Spleen (tissue), 13 donors: Measurements from ENCODE around the gene MFAP3L. TPM values are rescaled to one million over a fixed set of nuclear protein-coding genes. Genes with fewer than 3 reads are reported as not detected.

Experiments used
- DNase-seq: peaks from one replicate; pipeline ENCODE4 v3.0.0-alpha.2; 2020
- H3K27ac ChIP-seq, 8 donors: fragments of 200-600 bp; sonication (generic) in 7 of 8; 1 replicate in 4 of 8; 2 replicates in 4 of 8; pipeline versions ENCODE4 v1.5.0 to v1.8.0; 2016 to 2021; ENCODE audit warnings: inconsistent platforms in 4 of 8, mild to moderate bottlenecking in 4 of 8, moderate library complexity in 1 of 8
- H3K27me3 ChIP-seq, 7 donors: fragments of 200-600 bp; sonication (generic) in 6 of 7; replicated peaks in 1 of 7; 1 replicate in 4 of 7; 2 replicates in 3 of 7; pipeline versions ENCODE4 v1.5.0 to v1.8.0; 2016 to 2021; ENCODE audit warnings: inconsistent platforms in 3 of 7, mild to moderate bottlenecking in 1 of 7
- H3K36me3 ChIP-seq, 6 donors: fragments of 200-600 bp; sonication (generic) in 5 of 6; 1 replicate in 4 of 6; 2 replicates in 2 of 6; pipeline versions ENCODE4 v1.5.0 to v1.8.0; 2016 to 2021; ENCODE audit warnings: inconsistent platforms in 2 of 6
- H3K4me1 ChIP-seq, 6 donors: fragments of 200-600 bp; sonication (generic) in 5 of 6; 1 replicate in 3 of 6; 2 replicates in 3 of 6; pipeline versions ENCODE4 v1.5.0 to v1.8.0; 2016 to 2021; ENCODE audit warnings: inconsistent platforms in 3 of 6
- H3K4me3 ChIP-seq, 8 donors: fragments of 200-600 bp; sonication (generic) in 7 of 8; 1 replicate in 4 of 8; 2 replicates in 4 of 8; pipeline versions ENCODE4 v1.5.0 to v1.8.0; 2016 to 2021; ENCODE audit warnings: inconsistent platforms in 4 of 8, mild to moderate bottlenecking in 4 of 8, moderate library complexity in 2 of 8
- H3K9me3 ChIP-seq, 8 donors: fragments of 200-600 bp; sonication (generic) in 7 of 8; 1 replicate in 4 of 8; 2 replicates in 4 of 8; pipeline versions ENCODE4 v1.5.0 to v1.8.0; 2016 to 2021; ENCODE audit warnings: inconsistent platforms in 4 of 8
- CTCF ChIP-seq, 11 experiments: fragments of 200-600 bp in 7 of 11; fragments of 450-650 bp in 4 of 11; sonication (generic) in 4 of 11; IDR thresholded peaks in 8 of 11; conservative IDR thresholded peaks in 3 of 11; 1 replicate in 7 of 11; 2 replicates in 4 of 11; pipeline versions ENCODE4 v1.4.0 to v1.8.0; 2016 to 2021; ENCODE audit warnings: antibody characterized with exemption in 11 of 11, inconsistent platforms in 4 of 11, mild to moderate bottlenecking in 1 of 11
- POLR2A ChIP-seq, 3 donors: fragments of 450-650 bp; IDR thresholded peaks; one replicate each; pipeline ENCODE4 v1.5.1; 2017; ENCODE audit warnings: antibody characterized with exemption in 3 of 3, mild to moderate bottlenecking in 1 of 3
- POLR2AphosphoS5 ChIP-seq, 3 donors: sonication (generic); formaldehyde crosslinking; IDR thresholded peaks; one replicate each; pipeline ENCODE4 v1.5.1; 2017; ENCODE audit warnings: antibody characterized with exemption in 3 of 3
- WGBS, 5 donors: extraction: QIAGEN DNeasy Blood & Tissue Kit in 3 of 5; methylation state at CpG; one replicate each; pipeline versions ENCODE4 v1.1.5 to v1.1.7; 2013 to 2018; 5-methylcytosine and 5-hydroxymethylcytosine counted together
- intact Hi-C: fragments of 100-400 bp; cut with DNase I; formaldehyde crosslinking; loops from one replicate; pipeline ENCODE4 v1.15.0; 2023; ENCODE audit warnings: low total_unique reads
- long read RNA-seq, 2 donors: transcript quantifications; one replicate each; lab custom pipeline, GENCODE V29; 2026
- polyA plus RNA-seq, 3 donors: library from polyadenylated mRNA; stranded (reverse); fragments of 200-250 nt; gene quantifications; one replicate each; pipeline ENCODE4 v1.2.1, GENCODE V29; 2013
- total RNA-seq, 7 donors: library from RNA; depleted of rRNA in 3 of 7; stranded (reverse); fragments of >200 nt in 3 of 7; fragmentation: NEBNext Ultra II Directional in 4 of 7; extraction: Animal tissue kit (Norgen Biotek cat#: 25700) in 4 of 7; gene quantifications; one replicate each; pipeline versions ENCODE4 v1.1.0 to v1.2.1, GENCODE V29; 2016 to 2021
- donor health status: healthy with polysubstance abuse.
- donor health status: DM: no; HTN: no; CAD: no; lungs with moderate emphysema.
- donor health status: DM: no; HTN: no; CAD: no.
- donor health status: Bipolar disorder and iron deficiency.
- donor health status: healthy.
- donor health status: DM: no; HTN: no; CAD: no.
- donor health status: DM: yes; HTN: yes; CAD: no.

Gene MFAP3L
- total RNA-seq: 10 to 100 TPM in 1 of 7 donors, 1 to 10 TPM in 6; 3.8 to 14.3 (median 6.0) TPM
- under 1 TPM; 0.35 to 0.74 (median 0.50) TPM for polyA plus RNA-seq
- long read RNA-seq, donor 1, full-length matches to known transcripts: 2 of 2 reads
- long read RNA-seq, donor 1, partial matches to known transcripts: 0 of 2 reads
- long read RNA-seq, donor 1, other reads (novel, unspliced or antisense): 0 of 2 reads
- long read RNA-seq, donor 2, full-length matches to known transcripts: 2 of 2 reads
- long read RNA-seq, donor 2, partial matches to known transcripts: 0 of 2 reads
- long read RNA-seq, donor 2, other reads (novel, unspliced or antisense): 0 of 2 reads

GRCh38 chr4:170026253-170027021 is at the start of gene MFAP3L:
Gene MFAP3L, minus strand, starts transcription at chr4:170026395. Its CDS starts 20,518 bp downstream, at chr4:170005877.
- DNase-seq: peak; percentile 97
- Histone ChIP-seq H3K4me1 (peaks cover 0 to 18% (median 12%) of the 10 kb centered on the region in 6 donors), H3K36me3 (no peaks in the 10 kb centered on the region), H3K27ac (peak within 1 kb of the TSS; percentile 59 to 91 (median 88)), H3K9me3 (peaks cover 0 to 4% (median 0%) of the 10 kb centered on the region in 8 donors), H3K27me3 (peaks cover 0 to 30% (median 7%) of the 10 kb centered on the region in 7 donors), H3K4me3 (peak within 1 kb of the TSS; percentile 69 to 94 (median 81))
- TF ChIP-seq POLR2AphosphoS5 (IDR thresholded peaks at IDR 0.05) (peak; percentile 63 to 81 (median 79)), POLR2A (IDR thresholded peaks at IDR 0.05) (peak in 2 of 3 donors; percentile 41 to 43), CTCF (IDR thresholded peaks at IDR 0.05 in 8 of 11, conservative IDR thresholded peaks at IDR 0.05 in 3 of 11) (no peak)
- intact Hi-C loops: no loop called here
- WGBS, 5 donors: 0 to 1% (median 0%) methylated on average over 16 to 86 of the region's 86 CpGs

- WGBS, 5 donors: 89 to 96% (median 95%) methylated on average over 6 of the region's 6 CpGs
- DNase-seq: no peak
- no peak for TF ChIP-seq CTCF (IDR thresholded peaks at IDR 0.05 in 8 of 11, conservative IDR thresholded peaks at IDR 0.05 in 3 of 11)
- no peak for TF ChIP-seq POLR2A (IDR thresholded peaks at IDR 0.05)
- TF ChIP-seq POLR2AphosphoS5 (IDR thresholded peaks at IDR 0.05): no peak
- no peaks in the 10 kb centered on the region for H3K9me3 ChIP-seq
- no peaks in the 10 kb centered on the region for H3K27me3 ChIP-seq
- intact Hi-C loops: no loop called here
- no peak overlapping the region for H3K27ac ChIP-seq
- H3K4me3 ChIP-seq: no peak overlapping the region
- no peaks in the 10 kb centered on the region for H3K36me3 ChIP-seq
- H3K4me1 ChIP-seq: no peaks in the 10 kb centered on the region
These were observed 45.0 kb upstream of the MFAP3L start for GRCh38 chr4:170071196-170071595.

- no peak for TF ChIP-seq CTCF (IDR thresholded peaks at IDR 0.05 in 8 of 11, conservative IDR thresholded peaks at IDR 0.05 in 3 of 11)
- TF ChIP-seq POLR2A (IDR thresholded peaks at IDR 0.05): no peak
- no peak for TF ChIP-seq POLR2AphosphoS5 (IDR thresholded peaks at IDR 0.05)
These were observed 42.4 kb upstream of the MFAP3L start for GRCh38 chr4:170068438-170069128.

More at GRCh38 chr4:170068438-170069128, 42.4 kb upstream of the MFAP3L start:
- H3K36me3 ChIP-seq: no peaks in the 10 kb centered on the region
- no peak for DNase-seq
- WGBS, 5 donors: 90 to 95% (median 91%) methylated on average over 8 of the region's 8 CpGs
- H3K9me3 ChIP-seq: no peaks in the 10 kb centered on the region
- intact Hi-C loops: no loop called here
- H3K4me1 ChIP-seq: no peaks in the 10 kb centered on the region
- no peak overlapping the region for H3K27ac ChIP-seq
- no peak overlapping the region for H3K4me3 ChIP-seq
- no peaks in the 10 kb centered on the region for H3K27me3 ChIP-seq
